Erythroblast (primary cell): ENCODE results near the gene ITIH4.

ENCODE experiments used
- GATA1 ChIP-seq: IDR thresholded peaks from 2 replicates; pipeline ENCODE4 v1.6.1; 2011; ENCODE audit warnings: low read depth, mild to moderate bottlenecking, control low read depth, low read length, moderate library complexity
- POLR2A ChIP-seq: IDR thresholded peaks from 2 replicates; pipeline ENCODE4 v1.6.1; 2011; ENCODE audit warnings: mild to moderate bottlenecking, low read length

DNA sequence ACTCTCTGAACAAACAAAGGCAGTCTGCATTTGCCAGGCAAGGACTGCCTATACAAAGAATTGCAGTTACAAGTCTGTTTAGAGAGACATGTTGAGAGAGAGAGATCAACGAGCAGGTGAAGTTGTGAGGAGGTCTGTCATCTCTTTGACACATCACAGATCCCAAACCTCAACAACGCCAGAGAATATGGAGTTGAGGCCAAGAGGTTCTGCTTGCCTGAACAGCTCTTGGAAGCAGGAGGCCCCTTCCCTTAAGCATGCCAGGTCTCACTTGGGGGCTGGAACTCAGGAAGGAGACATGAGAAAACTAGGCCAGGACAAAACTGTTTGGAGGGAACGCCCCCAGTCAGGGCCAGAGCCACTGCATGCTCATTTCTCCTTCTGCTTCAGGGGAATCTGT is 26.7 kb upstream of the ITIH4 start:
- TF ChIP-seq POLR2A (no peak), GATA1 (no peak)
